Esophagus muscularis mucosa (tissue), 4 donors: ENCODE measurements around the gene AATK. TPM values are rescaled to one million over a fixed set of nuclear protein-coding genes. Genes with fewer than 3 reads are reported as not detected.

Experiments
- DNase-seq: peaks from one replicate; pipeline ENCODE4 v3.0.0-alpha.2; 2017; ENCODE audit errors: extremely low spot score
- H3K27ac ChIP-seq, 4 donors: fragments of 200-600 bp; sonication (generic); replicated peaks in 1 of 4; 1 replicate in 3 of 4; 2 replicates in 1 of 4; pipeline ENCODE4 v1.5.1; 2016 to 2019; ENCODE audit warnings: mild to moderate bottlenecking in 1 of 4
- H3K27me3 ChIP-seq, 4 donors: fragments of 200-600 bp; sonication (generic); one replicate each; pipeline versions ENCODE4 v1.5.1 to v1.6.0; 2016 to 2019
- H3K36me3 ChIP-seq, 4 donors: fragments of 200-600 bp; sonication (generic); one replicate each; pipeline ENCODE4 v1.5.1; 2016 to 2019
- H3K4me1 ChIP-seq, 4 donors: fragments of 200-600 bp; sonication (generic); one replicate each; pipeline ENCODE4 v1.5.1; 2016 to 2019
- H3K4me3 ChIP-seq, 4 donors: fragments of 200-600 bp; sonication (generic); 1 replicate in 2 of 4; 2 replicates in 2 of 4; pipeline ENCODE4 v1.5.1; 2016 to 2019; ENCODE audit warnings: mild to moderate bottlenecking in 4 of 4, moderate library complexity in 1 of 4
- H3K9me3 ChIP-seq, 4 donors: fragments of 200-600 bp; sonication (generic); 1 replicate in 3 of 4; 2 replicates in 1 of 4; pipeline ENCODE4 v1.5.1; 2016 to 2019
- CTCF ChIP-seq, 3 experiments: fragments of 200-600 bp in 2 of 3; fragments of 450-650 bp in 1 of 3; sonication (generic) in 2 of 3; IDR thresholded peaks; one replicate each; pipeline ENCODE4 v1.5.1; 2017 to 2019; ENCODE audit warnings: antibody characterized with exemption in 3 of 3, mild to moderate bottlenecking in 2 of 3, moderate library complexity in 1 of 3
- EP300 ChIP-seq: sonication (generic); formaldehyde crosslinking; IDR thresholded peaks from one replicate; pipeline ENCODE4 v1.6.1; 2017; ENCODE audit warnings: antibody characterized with exemption
- POLR2A ChIP-seq: fragments of 450-650 bp; IDR thresholded peaks from one replicate; pipeline ENCODE4 v1.6.1; 2017; ENCODE audit warnings: antibody characterized with exemption, moderate library complexity, mild to moderate bottlenecking, low read depth
- POLR2AphosphoS5 ChIP-seq, 2 donors: sonication (generic); formaldehyde crosslinking; IDR thresholded peaks; one replicate each; pipeline ENCODE4 v1.6.1; 2017; ENCODE audit warnings: antibody characterized with exemption in 2 of 2
- WGBS: methylation state at CpG from one replicate; pipeline ENCODE4 v1.1.5; 2018; 5-methylcytosine and 5-hydroxymethylcytosine counted together
- intact Hi-C: fragments of 100-400 bp; cut with DNase I; formaldehyde crosslinking; loops from one replicate; pipeline ENCODE4 v1.15.1; 2023
- total RNA-seq, 4 donors: library from RNA; depleted of rRNA; stranded (reverse); fragments of >200 nt; gene quantifications; one replicate each; pipeline versions ENCODE4 v1.1.0 to v1.2.1, GENCODE V29; 2016

Gene AATK
- total RNA-seq, 4 donors from 2014 or later, result 13.7 to 24.6 (median 16.0) TPM

GRCh38 chr17:81120695-81121621, 45.1 kb downstream of the AATK start:
- no peak for TF ChIP-seq POLR2AphosphoS5 (IDR thresholded peaks at IDR 0.05)
- no peak for TF ChIP-seq EP300
- no peak for TF ChIP-seq POLR2A
- TF ChIP-seq CTCF (IDR thresholded peaks at IDR 0.05), result no peak
- Histone ChIP-seq H3K27ac (peak overlapping the region in 3 of 4 donors; percentile 64 to 72 (median 65)), H3K36me3 (peaks cover 0 to 38% (median 16%) of the 10 kb centered on the region in 4 donors), H3K4me1 (peaks cover 10 to 43% (median 23%) of the 10 kb centered on the region in 4 donors), H3K9me3 (no peaks in the 10 kb centered on the region), H3K4me3 (no peak overlapping the region), H3K27me3 (peaks cover 0 to 18% (median 0%) of the 10 kb centered on the region in 4 donors)
- intact Hi-C loops, result no loop called here
- DNase-seq, result no peak
- 95% methylated on average over 12 of the region's 45 CpGs for WGBS

GRCh38 chr17:81120149-81120484, 45.9 kb downstream of the AATK start:
- TF ChIP-seq CTCF (IDR thresholded peaks at IDR 0.05) (no peak), EP300 (no peak), POLR2A (no peak), POLR2AphosphoS5 (IDR thresholded peaks at IDR 0.05) (no peak)
- Histone ChIP-seq H3K9me3 (no peaks in the 10 kb centered on the region), H3K4me1 (peaks cover 10 to 43% (median 23%) of the 10 kb centered on the region in 4 donors), H3K27me3 (peaks cover 0 to 18% (median 0%) of the 10 kb centered on the region in 4 donors), H3K27ac (peak overlapping the region; percentile 64 to 72 (median 65)), H3K36me3 (peaks cover 0 to 46% (median 20%) of the 10 kb centered on the region in 4 donors), H3K4me3 (peak overlapping the region in 3 of 4 donors; percentile 40 to 57 (median 50))
- WGBS, result 76% methylated on average over 26 of the region's 33 CpGs
- intact Hi-C loops, result no loop called here
- DNase-seq, result no peak

- intact Hi-C loops, result no loop called here
- TF ChIP-seq POLR2A (no peak), POLR2AphosphoS5 (IDR thresholded peaks at IDR 0.05) (peak; percentile 13 to 29), EP300 (no peak), CTCF (IDR thresholded peaks at IDR 0.05) (peak in 1 of 3 experiments; percentile 8)
Observed at GRCh38 chr17:81119223-81120148, 46.5 kb downstream of the AATK start.

DNA sequence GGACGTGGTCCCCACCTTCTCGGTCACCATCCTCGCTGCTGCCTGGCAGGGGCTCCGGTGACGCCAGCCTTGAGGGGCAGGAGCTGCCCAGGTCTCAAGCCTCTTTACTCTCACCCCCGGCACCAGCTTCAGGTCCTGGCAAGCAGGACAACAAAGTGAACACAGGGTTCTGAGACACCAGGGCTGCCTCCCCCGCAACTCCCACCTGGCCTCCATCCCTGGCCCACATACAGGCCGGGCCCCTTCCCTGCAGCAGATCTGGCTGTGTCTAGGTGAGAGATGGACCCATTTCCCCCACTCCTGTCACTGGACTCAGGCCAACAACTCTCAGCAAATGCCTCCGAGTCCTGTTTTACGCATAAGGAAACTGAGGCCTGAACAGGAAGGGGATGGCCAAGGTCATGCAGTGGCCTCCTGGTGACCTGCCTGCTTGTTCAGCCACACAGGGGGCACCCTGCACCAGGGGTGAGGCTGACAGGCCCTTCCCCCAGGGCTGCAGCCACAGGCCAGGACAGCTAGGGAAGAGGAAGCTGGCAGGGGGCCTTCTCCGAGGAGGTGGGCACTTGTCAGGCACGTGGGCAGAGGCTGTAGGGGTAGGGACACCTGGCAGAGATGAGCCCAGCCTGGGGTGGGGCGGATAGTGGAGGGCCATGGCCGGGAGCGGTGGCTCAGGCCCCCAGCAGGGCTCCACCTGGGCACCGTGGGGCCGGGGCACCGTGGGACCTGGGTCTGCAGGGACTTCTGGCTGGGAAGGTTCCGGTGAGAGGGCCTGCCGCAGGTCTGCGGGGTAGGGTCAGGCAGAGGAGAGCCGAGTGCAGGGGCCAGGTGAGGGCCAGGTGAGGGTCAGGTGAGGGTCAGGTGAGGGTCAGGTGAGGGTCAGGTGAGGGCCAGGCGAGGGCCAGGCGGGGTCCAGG, 47.5 kb downstream of the AATK start:
- Histone ChIP-seq H3K4me1 (peaks cover 10 to 43% (median 23%) of the 10 kb centered on the region in 4 donors), H3K27me3 (peaks cover 0 to 18% (median 0%) of the 10 kb centered on the region in 4 donors), H3K36me3 (peaks cover 0 to 52% (median 23%) of the 10 kb centered on the region in 4 donors), H3K27ac (peak overlapping the region in 1 of 4 donors; percentile 64), H3K9me3 (no peaks in the 10 kb centered on the region), H3K4me3 (peak overlapping the region in 3 of 4 donors; percentile 40 to 57 (median 50))
- 59% methylated on average over 8 of the region's 24 CpGs for WGBS
- intact Hi-C loops, result no loop called here
- TF ChIP-seq EP300 (no peak), POLR2A (no peak), POLR2AphosphoS5 (IDR thresholded peaks at IDR 0.05) (no peak), CTCF (IDR thresholded peaks at IDR 0.05) (no peak)
- DNase-seq, result no peak

More at GRCh38 chr17:81119223-81120148, 46.5 kb downstream of the AATK start:
- DNase-seq, result peak; percentile 93
- Histone ChIP-seq H3K4me1 (peaks cover 10 to 43% (median 23%) of the 10 kb centered on the region in 4 donors), H3K9me3 (no peaks in the 10 kb centered on the region), H3K36me3 (peaks cover 0 to 49% (median 22%) of the 10 kb centered on the region in 4 donors), H3K27me3 (peaks cover 0 to 18% (median 0%) of the 10 kb centered on the region in 4 donors), H3K4me3 (peak overlapping the region; percentile 40 to 57 (median 52)), H3K27ac (peak overlapping the region; percentile 64 to 72 (median 65))
- 10% methylated on average over 2 of the region's 89 CpGs for whole genome bisulfite sequencing
